ENCODE data around the gene DGCR8.

DNA sequence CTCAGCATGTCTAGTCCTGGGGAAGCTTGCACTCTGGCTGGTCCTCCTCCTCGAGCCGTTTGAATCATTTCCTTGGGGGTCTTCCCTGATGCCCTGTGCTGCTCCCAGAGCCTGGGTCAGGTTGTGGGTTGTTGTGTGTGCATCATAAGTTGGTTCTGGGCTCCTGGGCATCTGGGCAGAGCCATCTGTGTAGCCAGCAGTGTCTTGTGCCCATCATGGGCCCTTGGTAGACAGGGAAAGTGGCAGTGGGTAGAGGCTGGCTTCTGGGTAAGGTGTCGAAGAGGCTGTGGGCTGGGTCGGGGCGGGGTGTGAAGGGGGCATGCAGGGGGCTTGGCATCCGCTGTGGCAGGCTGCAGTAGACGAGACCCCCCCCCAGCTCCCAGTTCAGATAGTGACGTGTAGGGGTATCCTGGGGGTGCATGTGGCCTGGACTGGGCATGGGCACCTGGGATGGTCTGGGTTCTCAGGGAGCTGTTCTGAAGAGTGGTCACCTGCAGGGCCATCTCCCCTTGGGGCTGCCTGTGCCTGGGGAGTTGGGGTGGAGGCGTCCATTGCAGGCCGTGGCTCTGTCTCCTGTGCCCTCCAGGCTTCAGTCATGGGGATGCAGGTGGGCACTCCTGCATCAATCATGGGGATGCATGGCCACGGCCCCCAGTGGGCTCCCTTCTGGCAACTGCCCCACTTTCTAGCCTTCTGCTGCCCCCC is 44.2 kb downstream of the DGCR8 start:
- TF ChIP-seq, protein P1, sequence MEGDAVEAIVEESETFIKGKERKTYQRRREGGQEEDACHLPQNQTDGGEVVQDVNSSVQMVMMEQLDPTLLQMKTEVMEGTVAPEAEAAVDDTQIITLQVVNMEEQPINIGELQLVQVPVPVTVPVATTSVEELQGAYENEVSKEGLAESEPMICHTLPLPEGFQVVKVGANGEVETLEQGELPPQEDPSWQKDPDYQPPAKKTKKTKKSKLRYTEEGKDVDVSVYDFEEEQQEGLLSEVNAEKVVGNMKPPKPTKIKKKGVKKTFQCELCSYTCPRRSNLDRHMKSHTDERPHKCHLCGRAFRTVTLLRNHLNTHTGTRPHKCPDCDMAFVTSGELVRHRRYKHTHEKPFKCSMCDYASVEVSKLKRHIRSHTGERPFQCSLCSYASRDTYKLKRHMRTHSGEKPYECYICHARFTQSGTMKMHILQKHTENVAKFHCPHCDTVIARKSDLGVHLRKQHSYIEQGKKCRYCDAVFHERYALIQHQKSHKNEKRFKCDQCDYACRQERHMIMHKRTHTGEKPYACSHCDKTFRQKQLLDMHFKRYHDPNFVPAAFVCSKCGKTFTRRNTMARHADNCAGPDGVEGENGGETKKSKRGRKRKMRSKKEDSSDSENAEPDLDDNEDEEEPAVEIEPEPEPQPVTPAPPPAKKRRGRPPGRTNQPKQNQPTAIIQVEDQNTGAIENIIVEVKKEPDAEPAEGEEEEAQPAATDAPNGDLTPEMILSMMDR (IDR thresholded peaks at IDR 0.05) = no peak
- no peak for TF ChIP-seq ZFX (IDR thresholded peaks at IDR 0.05; ENCODE audit: borderline replicate concordance)
